Colon (tissue), 2 donors: ENCODE data around the gene ACAN.
"Not testable (repeated sequence)": the region's sequence is repeated elsewhere in the genome, so short reads cannot be mapped to it uniquely, and the experiment has no call there.

Experiments
- FAIRE-seq: peaks from 2 replicates; lab custom pipeline; 2012; peaks lifted over from hg19 to GRCh38; lab: Jason Lieb, UNC
- donor health status: control.
- donor health status: control.

ACAN gene

GRCh38 chr15:88902846-88903245, 99.6 kb downstream of the ACAN start:
- FAIRE-seq, result no peak

- no peak for FAIRE-seq
Measured at GRCh38 chr15:88904257-88904623, 101.0 kb downstream of the ACAN start.

- no peak for FAIRE-seq
Measured at GRCh38 chr15:88904624-88905327, 101.5 kb downstream of the ACAN start.

- FAIRE-seq, result no peak
Measured at GRCh38 chr15:88905576-88905975, 102.3 kb downstream of the ACAN start.

GRCh38 chr15:88906130-88906529, 102.9 kb downstream of the ACAN start:
- FAIRE-seq, result no peak

GRCh38 chr15:88906551-88906950, 103.3 kb downstream of the ACAN start:
- no peak for FAIRE-seq

- no peak for FAIRE-seq
Measured at GRCh38 chr15:88907111-88907510, 103.9 kb downstream of the ACAN start.

GRCh38 chr15:88908123-88908522, 104.9 kb downstream of the ACAN start:
- FAIRE-seq, result no peak

- no peak for FAIRE-seq
Measured at GRCh38 chr15:88908697-88909621, 105.7 kb downstream of the ACAN start.

GRCh38 chr15:88909956-88910831, 107.0 kb downstream of the ACAN start:
- FAIRE-seq, result no peak

- FAIRE-seq, result no peak
Measured at GRCh38 chr15:88911766-88912118, 108.5 kb downstream of the ACAN start.

GRCh38 chr15:88912500-88912921, 109.3 kb downstream of the ACAN start:
- no peak for FAIRE-seq

- FAIRE-seq, result no peak
Measured at GRCh38 chr15:88913017-88913849, 110.0 kb downstream of the ACAN start, which contains the start of gene MFGE8. TSS of gene MFGE8 (minus strand) at chr15:88913379. CDS start at chr15:88913319, 60 bp downstream.

GRCh38 chr15:88913850-88914169, 110.6 kb downstream of the ACAN start:
- no peak for FAIRE-seq

- FAIRE-seq, result no peak
Measured at GRCh38 chr15:88915354-88915753, 112.1 kb downstream of the ACAN start.

GRCh38 chr15:88917760-88918159, 114.5 kb downstream of the ACAN start:
- no peak for FAIRE-seq

- FAIRE-seq, result no peak
Measured at GRCh38 chr15:88918738-88919137, 115.5 kb downstream of the ACAN start.

- no peak for FAIRE-seq
Measured at GRCh38 chr15:88920186-88920891, 117.1 kb downstream of the ACAN start.

GRCh38 chr15:88920892-88921435, 117.7 kb downstream of the ACAN start:
- not testable (repeated sequence) for FAIRE-seq
